Measurements from ENCODE around the gene NUDCD2. TPM values are rescaled to one million over a fixed set of nuclear protein-coding genes. Genes with fewer than 3 reads are reported as not detected.
A peak's percentile ranks its signal among the peaks of the same experiment; 100 is the strongest.

The NUDCD2 gene
- total and polyA plus RNA-seq, 2 donors (not counting 3 experiments of a cell fraction or from before 2014, with no cell fraction given) = 3.9 to 50.3 TPM

DNA sequence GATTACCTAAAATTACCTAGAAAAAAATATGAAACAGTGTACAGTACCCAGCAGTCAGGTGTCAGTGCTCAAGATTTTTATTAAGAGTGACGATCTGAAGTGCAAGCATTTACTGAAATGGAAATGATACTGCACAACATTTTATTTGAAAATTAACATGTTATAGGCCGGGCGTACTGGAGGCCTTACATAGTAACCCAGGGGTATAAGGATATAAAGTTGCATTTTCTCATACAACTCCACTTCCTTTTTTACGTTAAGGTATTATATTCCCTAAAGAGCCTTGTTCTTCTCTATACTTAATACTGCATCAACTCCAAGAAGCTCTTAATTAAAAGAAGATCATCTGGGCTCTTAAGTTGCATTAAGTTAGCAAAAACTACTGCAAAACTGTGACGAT lies 48.9 kb upstream of the NUDCD2 start:
- peaks cover 7 to 19% of the 10 kb centered on the region in 2 experiments for H3K36me3 ChIP-seq (ENCODE audit: control insufficient read depth in 2 of 2, extremely low read depth in 1 of 2, insufficient read depth in 2 of 2, low read length in 2 of 2)
- peak overlapping the region; percentile 97 for H3K4me2 ChIP-seq (ENCODE audit: insufficient read depth, low read length)
- no TSS peak for BruUV-seq (replicated peaks)
- peak overlapping the region; percentile 14 for H3K27ac ChIP-seq (ENCODE audit: insufficient read depth, low read depth, low read length)
- no peak for FAIRE-seq
- H3K4me1 ChIP-seq (ENCODE audit: control insufficient read depth, extremely low read depth, insufficient read depth, low read length) = peaks cover 30% of the 10 kb centered on the region
- no peaks in the 10 kb centered on the region for H3K9me3 ChIP-seq (replicated peaks; ENCODE audit: control insufficient read depth, insufficient read depth, low read length)
- H3K79me2 ChIP-seq (ENCODE audit: control insufficient read depth, insufficient read depth, low read length) = peaks cover 77% of the 10 kb centered on the region
- peaks cover 7% of the 10 kb centered on the region for H4K20me1 ChIP-seq (replicated peaks; ENCODE audit: control insufficient read depth, extremely low read depth, insufficient read depth, low read length)
- H3K27me3 ChIP-seq (ENCODE audit: control insufficient read depth in 2 of 2, insufficient read depth in 2 of 2, low read length in 2 of 2) = no peaks in the 10 kb centered on the region
- H2AFZ ChIP-seq (ENCODE audit: low read depth, low read length) = no peak overlapping the region
- ChIA-PET CTCF (interaction anchor here (1.0 kb wide), 1 partner anchor 100 kb away, joined by 3 read pairs; no protein-coding TSS in a partner anchor), POLR2A (interaction anchor here (1.4 to 1.6 kb wide), 2 partner anchors 48 to 64 kb away, joined by 3 to 8 read pairs; partner anchors contain the start of genes HMMR and NUDCD2)
- H3K9me1 ChIP-seq (replicated peaks; ENCODE audit: control insufficient read depth, extremely low read depth, insufficient read depth, low read length) = no peaks in the 10 kb centered on the region
- peak overlapping the region; percentile 27 for H3K9ac ChIP-seq (replicated peaks; ENCODE audit: extremely low read depth, insufficient read depth, low read length)
- intact Hi-C loops (cut with micrococcal nuclease) = loop anchor here (2.0 to 5.0 kb wide), 2 partner anchors 358 to 694 kb away; no protein-coding TSS in a partner anchor
- dilution Hi-C loops (cut with MboI; ENCODE audit: extremely low pct_ligation_motif_present, low sequenced_read_pairs) = no loop called here
- TF ChIP-seq POLR2A (IDR thresholded peaks at IDR 0.05; ENCODE audit: low read depth, low read length) (no peak), POLR2AphosphoS5 (IDR thresholded peaks at IDR 0.05; ENCODE audit: insufficient read depth, low read depth, low read length) (no peak), JUN (IDR thresholded peaks at IDR 0.05; ENCODE audit: borderline replicate concordance, insufficient read depth, insufficient read length, low read depth) (no peak), EZH2 (IDR thresholded peaks at IDR 0.05; ENCODE audit: borderline replicate concordance, low read depth, low read length, severe bottlenecking) (no peak), GATA2 (IDR thresholded peaks at IDR 0.05; ENCODE audit: insufficient read depth, insufficient read length, low read depth, low read length) (no peak), MYC (IDR thresholded peaks at IDR 0.05; ENCODE audit: low read depth, low read length) (no peak), FOS (IDR thresholded peaks at IDR 0.05; ENCODE audit: borderline replicate concordance, insufficient read depth, low read length) (no peak)
- TF ChIP-seq, protein P1, sequence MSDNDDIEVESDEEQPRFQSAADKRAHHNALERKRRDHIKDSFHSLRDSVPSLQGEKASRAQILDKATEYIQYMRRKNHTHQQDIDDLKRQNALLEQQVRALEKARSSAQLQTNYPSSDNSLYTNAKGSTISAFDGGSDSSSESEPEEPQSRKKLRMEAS (IDR thresholded peaks at IDR 0.05; ENCODE audit: insufficient read depth, insufficient read length) = no peak
- TF ChIP-seq, protein P2, sequence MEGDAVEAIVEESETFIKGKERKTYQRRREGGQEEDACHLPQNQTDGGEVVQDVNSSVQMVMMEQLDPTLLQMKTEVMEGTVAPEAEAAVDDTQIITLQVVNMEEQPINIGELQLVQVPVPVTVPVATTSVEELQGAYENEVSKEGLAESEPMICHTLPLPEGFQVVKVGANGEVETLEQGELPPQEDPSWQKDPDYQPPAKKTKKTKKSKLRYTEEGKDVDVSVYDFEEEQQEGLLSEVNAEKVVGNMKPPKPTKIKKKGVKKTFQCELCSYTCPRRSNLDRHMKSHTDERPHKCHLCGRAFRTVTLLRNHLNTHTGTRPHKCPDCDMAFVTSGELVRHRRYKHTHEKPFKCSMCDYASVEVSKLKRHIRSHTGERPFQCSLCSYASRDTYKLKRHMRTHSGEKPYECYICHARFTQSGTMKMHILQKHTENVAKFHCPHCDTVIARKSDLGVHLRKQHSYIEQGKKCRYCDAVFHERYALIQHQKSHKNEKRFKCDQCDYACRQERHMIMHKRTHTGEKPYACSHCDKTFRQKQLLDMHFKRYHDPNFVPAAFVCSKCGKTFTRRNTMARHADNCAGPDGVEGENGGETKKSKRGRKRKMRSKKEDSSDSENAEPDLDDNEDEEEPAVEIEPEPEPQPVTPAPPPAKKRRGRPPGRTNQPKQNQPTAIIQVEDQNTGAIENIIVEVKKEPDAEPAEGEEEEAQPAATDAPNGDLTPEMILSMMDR (IDR thresholded peaks at IDR 0.05; ENCODE audit: extremely low read depth in 1 of 2, insufficient read depth in 1 of 2, low read depth in 1 of 2, low read length in 2 of 2) = no peak
- peak overlapping the region in 2 of 3 experiments; percentile 10 to 28 for H3K4me3 ChIP-seq (replicated peaks in 1 of 3; ENCODE audit: insufficient read depth in 1 of 3, low read depth in 1 of 3, low read length in 3 of 3)
- DNase-seq (ENCODE audit: low read depth, low spot score) = no peak

Data from endothelial cell of umbilical vein (primary cell).